A549 (cell line): Measurements from ENCODE around the gene PARD3B.

Experiments used
- BHLHE40 ChIP-seq: IDR thresholded peaks from 2 replicates; pipeline ENCODE4 v1.6.1; 2012; ENCODE audit warnings: low read depth, low read length, inconsistent platforms
- CHD2 ChIP-seq: fragments of 150-350 bp; IDR thresholded peaks from 2 replicates; pipeline ENCODE4 v1.6.1; 2014; ENCODE audit warnings: low read length; ENCODE audit not compliant: partially characterized antibody
- CTCF ChIP-seq: fragments of >200 bp; sonication (Bioruptor Twin); formaldehyde crosslinking; IDR thresholded peaks from 3 replicates; pipeline ENCODE4 v1.5.1; 2016
- HOXA7 ChIP-seq: fragments of 250-450 bp; sonication (Bioruptor Pico); IDR thresholded peaks from 2 replicates; pipeline ENCODE4 v1.5.0; 2020; ENCODE audit warnings: mild to moderate bottlenecking, moderate library complexity
- KDM5A ChIP-seq: fragments of 200-600 bp; sonication (generic); IDR thresholded peaks from 2 replicates; pipeline ENCODE4 v1.6.1; 2016; ENCODE audit warnings: antibody characterized with exemption, mild to moderate bottlenecking
- PBX3 ChIP-seq: IDR thresholded peaks from 2 replicates; pipeline ENCODE4 v1.6.1; 2012
- POLR2A ChIP-seq: IDR thresholded peaks from 2 replicates; pipeline ENCODE4 v1.6.1; 2012; ENCODE audit warnings: mild to moderate bottlenecking, low read length
- RFX5 ChIP-seq: fragments of 450-650 bp; IDR thresholded peaks from 2 replicates; pipeline ENCODE4 v1.7.1; 2014; ENCODE audit warnings: antibody characterized with exemption, mild to moderate bottlenecking, moderate library complexity
- ZFP36 ChIP-seq: fragments of 450-650 bp; IDR thresholded peaks from 2 replicates; pipeline ENCODE4 v1.6.1; 2014; ENCODE audit warnings: borderline replicate concordance; ENCODE audit not compliant: partially characterized antibody
- ZSCAN20 ChIP-seq: fragments of 250-450 bp; sonication (Bioruptor Pico); IDR thresholded peaks from 2 replicates; pipeline ENCODE4 v1.8.0; 2022; ENCODE audit warnings: mild to moderate bottlenecking, moderate library complexity

DNA sequence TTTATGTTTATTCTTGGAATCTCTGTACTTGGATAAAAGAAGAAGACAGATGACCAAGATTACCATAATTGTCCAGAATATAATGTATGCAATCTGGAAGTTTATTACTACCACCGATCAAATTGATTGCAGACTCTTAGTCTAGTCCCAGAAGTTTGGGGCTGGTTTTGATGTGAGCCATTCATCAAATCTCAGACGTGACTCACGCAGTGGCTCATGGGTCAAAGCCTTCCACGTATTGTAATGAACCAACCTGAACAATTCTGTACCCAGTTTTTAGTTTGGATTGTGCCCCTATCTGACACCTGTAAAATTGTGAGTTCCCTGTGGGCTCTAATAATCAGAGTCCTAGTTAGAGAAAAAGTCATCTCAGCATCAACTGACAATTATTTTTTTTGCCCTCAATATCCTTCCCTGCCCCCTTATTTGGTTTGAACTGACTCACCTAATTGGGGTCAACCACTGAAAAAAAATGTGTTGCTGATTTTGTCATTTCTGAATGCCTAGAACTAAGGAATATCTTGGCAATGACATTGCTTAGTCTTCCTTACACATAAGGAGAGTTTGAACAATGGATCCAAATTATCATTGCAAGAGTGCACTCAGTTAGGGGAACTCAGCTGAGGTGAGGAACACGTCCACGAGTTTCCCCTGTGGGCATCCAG, 917.5 kb downstream of the PARD3B start:
- TF ChIP-seq ZFP36 (no peak), CTCF (no peak), BHLHE40 (no peak), PBX3 (no peak), RFX5 (no peak), POLR2A (no peak), KDM5A (no peak), CHD2 (no peak), ZSCAN20 (CRISPR knock-in tag) (no peak), HOXA7 (CRISPR knock-in tag) (no peak)
